GM21529 (cell line): Measurements from ENCODE around the gene MCC.

Experiments
- ATAC-seq: cut with Tn5 transposase; IDR thresholded peaks from one replicate; pipeline ENCODE4 v1.9.1; 2021; ENCODE audit not compliant: unreplicated experiment

Gene MCC

GRCh38 chr5:113042491-113043243 is 445.6 kb downstream of the MCC start:
- no peak for ATAC-seq

GRCh38 chr5:113040672-113041260 is 447.5 kb downstream of the MCC start:
- ATAC-seq = no peak

GRCh38 chr5:113039934-113040285 is 448.3 kb downstream of the MCC start:
- ATAC-seq = no peak

DNA sequence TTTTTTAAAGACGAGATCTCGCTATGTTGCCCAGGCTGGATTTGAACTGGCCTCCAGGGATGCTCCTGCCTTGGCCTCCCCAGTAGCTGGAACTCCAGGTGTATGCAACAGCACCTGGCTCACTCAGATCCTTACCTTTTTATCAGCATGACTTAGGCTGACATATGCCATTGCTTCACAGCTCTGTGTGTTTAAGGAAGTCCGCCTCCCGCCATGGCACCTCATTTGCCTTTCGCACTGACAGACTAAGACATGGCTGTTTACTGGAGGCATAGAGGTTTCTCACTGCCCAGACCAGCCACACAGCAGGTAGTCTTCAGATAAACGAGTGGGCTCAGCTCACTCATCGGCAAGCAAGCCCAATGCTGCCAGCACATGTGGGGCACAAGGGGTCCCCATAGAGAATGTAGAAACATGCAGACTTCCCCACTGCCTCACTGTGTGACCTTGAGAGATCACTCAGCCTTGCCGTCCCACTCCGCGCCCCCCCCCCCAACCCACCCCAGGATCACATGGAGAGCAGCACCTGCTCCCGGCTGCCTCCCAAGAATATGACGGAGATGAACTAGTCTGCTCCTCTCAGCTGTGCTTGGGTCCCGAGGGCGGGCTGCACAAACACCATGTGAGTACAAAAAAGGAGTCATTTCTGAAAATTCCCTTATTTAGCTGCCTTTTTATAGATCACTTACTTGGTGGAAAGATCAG is 448.9 kb downstream of the MCC start:
- no peak for ATAC-seq

- no peak for ATAC-seq
Observed at GRCh38 chr5:113038714-113039113, 449.5 kb downstream of the MCC start.

DNA sequence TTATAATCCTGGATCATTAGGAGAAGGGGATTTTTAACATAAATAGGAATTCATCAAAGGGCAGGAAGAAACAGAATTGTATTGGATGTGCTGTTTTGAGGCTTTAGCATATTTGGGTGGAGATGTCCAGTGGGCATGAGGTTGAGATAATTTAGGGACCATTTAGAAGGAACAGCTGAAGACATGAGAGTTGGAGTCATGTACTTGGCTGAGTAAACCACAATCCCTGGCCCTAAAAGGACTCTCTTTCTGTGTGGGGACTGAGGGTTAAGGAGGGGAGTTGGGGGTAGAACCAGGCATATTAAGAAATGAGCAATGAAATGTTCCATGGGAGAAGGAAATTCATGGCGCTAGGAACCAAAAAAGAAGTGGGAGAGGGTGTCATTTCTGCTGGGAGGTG is 450.1 kb downstream of the MCC start:
- no peak for ATAC-seq

- ATAC-seq = no peak
Observed at GRCh38 chr5:113036826-113037225, 451.4 kb downstream of the MCC start.

- no peak for ATAC-seq
Observed at GRCh38 chr5:113036321-113036720, 451.9 kb downstream of the MCC start.

GRCh38 chr5:113035096-113035495 is 453.2 kb downstream of the MCC start:
- ATAC-seq = no peak

DNA sequence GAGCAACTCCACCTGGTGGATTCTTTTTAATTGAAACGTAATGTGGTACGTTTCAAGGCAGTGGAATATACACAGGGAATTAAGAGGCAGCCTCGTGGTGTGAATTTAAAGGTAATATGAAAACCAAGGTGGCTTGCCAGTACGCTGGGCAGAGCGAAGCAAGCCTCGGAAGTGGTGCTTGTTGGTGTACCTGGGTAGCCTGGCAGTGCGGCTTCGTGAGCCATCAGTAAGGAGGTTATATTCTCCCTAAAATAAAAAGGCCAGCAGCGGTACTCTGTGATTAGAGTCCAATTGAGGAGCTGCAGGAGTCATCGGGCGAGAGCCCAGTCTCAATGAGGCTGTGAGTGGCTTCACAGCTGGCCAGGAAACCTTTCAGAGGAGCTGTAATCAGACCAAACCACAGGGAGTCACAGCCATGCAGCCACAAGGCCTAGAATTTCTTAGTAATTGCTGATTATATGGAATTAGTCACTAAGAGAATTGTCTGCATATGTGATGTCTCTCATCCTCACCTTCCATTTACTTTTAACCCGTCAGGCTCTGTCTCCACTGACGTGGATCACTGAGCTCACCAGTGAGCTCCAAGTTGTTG is 454.0 kb downstream of the MCC start:
- ATAC-seq = no peak

DNA sequence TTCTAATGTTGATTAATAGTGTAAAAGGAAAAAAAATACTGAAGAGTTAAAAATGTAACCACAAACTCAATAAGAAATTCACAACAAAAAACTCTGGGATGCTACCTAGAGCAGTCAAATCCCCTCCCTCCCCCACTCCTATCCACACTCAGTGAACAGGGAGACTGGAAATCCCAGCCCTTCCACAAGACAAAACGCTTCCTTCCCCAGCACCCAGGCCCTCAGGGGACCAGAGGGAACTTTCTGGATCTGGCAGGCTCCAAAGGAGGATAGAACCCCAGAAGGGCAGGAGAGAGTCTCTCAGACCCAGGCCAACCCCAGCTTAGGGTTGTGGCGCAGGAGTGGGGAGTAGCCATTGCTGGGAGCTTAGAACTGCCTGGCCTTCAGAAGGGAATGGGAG is 456.7 kb downstream of the MCC start:
- no peak for ATAC-seq

- no peak for ATAC-seq
Observed at GRCh38 chr5:113031104-113031503, 457.1 kb downstream of the MCC start.

DNA sequence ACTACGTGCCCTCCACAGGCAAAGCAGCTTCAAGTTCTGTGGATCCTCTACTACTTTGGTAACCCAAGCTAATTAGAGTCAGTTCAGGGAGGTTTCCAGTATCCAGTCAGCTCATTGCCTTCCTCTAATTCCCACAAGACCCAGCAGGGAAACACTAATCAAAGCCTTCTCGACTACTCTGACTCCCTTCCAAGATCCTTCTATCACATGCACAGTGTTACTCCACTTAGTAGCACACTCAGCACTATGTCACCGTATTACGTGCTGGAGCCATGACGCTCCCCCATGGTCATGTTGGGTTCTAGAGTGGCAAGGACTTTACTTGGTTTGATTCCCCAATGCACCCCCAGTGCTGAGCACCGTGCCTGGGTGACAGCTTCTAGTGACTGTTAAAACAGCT is 458.6 kb downstream of the MCC start:
- no peak for ATAC-seq

DNA sequence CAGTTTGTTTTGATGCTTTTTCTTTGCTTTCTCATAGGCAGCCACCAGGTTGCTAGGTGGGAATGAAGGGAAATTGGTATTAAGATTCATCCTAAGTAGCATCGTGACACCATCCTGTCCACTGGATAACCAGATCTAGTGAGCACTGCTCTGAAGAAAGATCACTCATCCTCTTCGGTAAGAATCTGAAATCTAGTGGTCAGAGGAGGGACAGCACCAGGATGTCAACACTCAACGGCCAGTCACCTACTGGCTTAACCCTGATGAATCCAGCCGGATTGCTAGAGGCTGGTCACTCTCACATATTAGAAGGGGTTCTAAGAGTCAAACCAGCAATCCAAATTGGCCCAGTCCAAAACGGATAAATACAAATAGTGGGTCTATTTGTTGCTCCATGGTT is 460.8 kb downstream of the MCC start:
- no peak for ATAC-seq

- ATAC-seq = no peak
Observed at GRCh38 chr5:113027015-113027414, 461.2 kb downstream of the MCC start.

DNA sequence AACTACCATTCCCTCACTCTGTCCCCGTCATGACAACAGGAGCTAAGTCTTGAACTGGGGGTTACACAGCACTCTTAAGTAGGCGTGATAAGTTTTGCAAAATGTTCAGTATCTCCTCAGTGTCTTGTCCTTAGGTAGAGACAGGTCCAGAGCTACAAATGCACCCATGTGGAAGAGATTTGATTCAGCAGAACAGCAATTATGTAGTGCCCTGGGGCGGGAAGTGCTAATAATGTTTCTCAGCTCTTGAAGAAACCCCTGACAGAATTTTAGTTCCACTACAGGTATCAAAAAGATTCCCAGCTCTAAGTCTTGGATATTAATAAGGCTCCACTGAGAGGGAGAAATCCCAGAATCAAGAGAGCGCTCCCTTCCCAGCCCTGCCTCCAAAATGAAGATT is 462.0 kb downstream of the MCC start:
- ATAC-seq = no peak

GRCh38 chr5:113025596-113025995 is 462.7 kb downstream of the MCC start:
- no peak for ATAC-seq

- ATAC-seq = no peak
Observed at GRCh38 chr5:113024076-113024697, 464.1 kb downstream of the MCC start.

GRCh38 chr5:113022661-113023060 is 465.6 kb downstream of the MCC start:
- peak; percentile 77 for ATAC-seq

DNA sequence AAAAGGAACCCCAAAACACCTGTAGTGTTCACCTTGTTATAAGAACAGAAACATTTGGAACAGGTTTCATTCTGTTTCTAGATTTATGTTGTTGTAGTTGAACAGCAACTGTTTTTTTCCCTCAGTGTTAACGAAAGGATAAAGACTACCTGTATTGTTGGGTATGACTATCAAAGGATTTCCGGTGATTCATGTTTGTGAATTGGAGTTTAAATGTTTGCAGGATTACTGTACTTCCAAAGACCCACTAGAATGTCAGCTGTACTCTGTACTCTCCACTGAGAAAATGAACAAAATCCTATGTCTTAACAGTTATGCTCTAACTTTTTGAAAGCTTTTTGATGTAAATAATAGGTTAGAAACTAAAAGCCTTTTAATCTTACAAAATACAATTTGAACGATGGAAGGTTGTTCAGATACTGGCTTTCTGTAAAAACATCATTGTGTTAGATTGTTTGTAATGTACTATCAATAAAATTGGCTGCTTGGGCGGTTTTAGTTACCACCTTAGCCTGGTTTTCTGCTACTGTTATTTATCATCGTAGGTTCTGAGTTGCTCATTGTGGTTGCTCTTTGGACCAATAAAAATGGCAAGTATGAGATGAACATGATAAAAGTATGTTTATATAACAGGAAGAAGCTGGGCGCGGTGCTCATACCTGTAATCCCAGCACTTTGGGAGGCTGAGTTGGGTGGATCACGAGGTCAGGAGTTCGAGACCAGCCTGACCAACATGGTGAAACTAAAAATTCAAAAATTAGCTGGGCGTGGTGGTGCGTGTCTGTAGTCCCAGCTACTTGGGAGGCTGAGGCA is 467.6 kb downstream of the MCC start:
- ATAC-seq = no peak
